Measurements from ENCODE around the gene H2AZ2.
A peak's percentile ranks its signal among the peaks of the same experiment; 100 is the strongest.
"Not testable (repeated sequence)": the region's sequence is repeated elsewhere in the genome, so short reads cannot be mapped to it uniquely, and the experiment has no call there.

The H2AZ2 gene

GRCh38 chr7:44811093-44811492 is 36.8 kb downstream of the H2AZ2 start:
- DNase-seq: no peak

- no peak for DNase-seq
These were observed 38.9 kb downstream of the H2AZ2 start for GRCh38 chr7:44808914-44809393.

GRCh38 chr7:44805950-44806349 is 41.9 kb downstream of the H2AZ2 start:
- DNase-seq: no peak

GRCh38 chr7:44803828-44804519 is 43.9 kb downstream of the H2AZ2 start:
- not testable (repeated sequence) for DNase-seq

GRCh38 chr7:44802418-44803025 is 45.4 kb downstream of the H2AZ2 start:
- DNase-seq: no peak

- no peak for DNase-seq
These were observed 46.0 kb downstream of the H2AZ2 start for GRCh38 chr7:44801890-44802289.

- DNase-seq: no peak
These were observed 47.9 kb downstream of the H2AZ2 start for GRCh38 chr7:44799939-44800338.

GRCh38 chr7:44798649-44799305 is 49.1 kb downstream of the H2AZ2 start:
- no peak for DNase-seq

GRCh38 chr7:44797329-44798258 is 50.3 kb downstream of the H2AZ2 start:
- DNase-seq: peak; percentile 67

- DNase-seq: peak; percentile 96
These were observed 51.2 kb downstream of the H2AZ2 start, which contains the start of gene PPIA for GRCh38 chr7:44796504-44797328. Gene PPIA (plus strand): TSS chr7:44796681. CDS start chr7:44796725, 44 bp downstream.

GRCh38 chr7:44796034-44796503 is 51.8 kb downstream of the H2AZ2 start:
- no peak for DNase-seq

GRCh38 chr7:44794331-44794730 is 53.6 kb downstream of the H2AZ2 start:
- DNase-seq: no peak

- no peak for DNase-seq
These were observed 54.0 kb downstream of the H2AZ2 start for GRCh38 chr7:44793919-44794318.

GRCh38 chr7:44791278-44792219 is 56.3 kb downstream of the H2AZ2 start:
- peak; percentile 43 for DNase-seq

GRCh38 chr7:44789990-44790389 is 57.9 kb downstream of the H2AZ2 start:
- no peak for DNase-seq

GRCh38 chr7:44787762-44788161 is 60.1 kb downstream of the H2AZ2 start:
- no peak for DNase-seq

GRCh38 chr7:44787041-44787440 is 60.8 kb downstream of the H2AZ2 start:
- DNase-seq: no peak

GRCh38 chr7:44785218-44785617 is 62.7 kb downstream of the H2AZ2 start:
- not testable (repeated sequence) for DNase-seq

- DNase-seq: no peak
These were observed 63.5 kb downstream of the H2AZ2 start for GRCh38 chr7:44784364-44784763.

- DNase-seq: no peak
These were observed 64.5 kb downstream of the H2AZ2 start for GRCh38 chr7:44783407-44783806.

- DNase-seq: no peak
These were observed 65.4 kb downstream of the H2AZ2 start for GRCh38 chr7:44782460-44782859.

Data from amniotic stem cell (primary cell).